GM10248 (cell line): ENCODE results near the gene PJA2.

Experiments used
- CTCF ChIA-PET: fragments of 300-600 bp; sonication (Branson Sonifier 250); formaldehyde crosslinking; extraction: SDS; loops from one replicate; lab custom pipeline; 2021; ENCODE audit warnings: antibody characterized with exemption; lab: Yijun Ruan, JAX
- POLR2A ChIA-PET: fragments of 350-650 bp; sonication (Branson Sonifier 250); formaldehyde crosslinking; extraction: SDS; loops from one replicate; lab custom pipeline; 2020; ENCODE audit warnings: antibody characterized with exemption; lab: Yijun Ruan, JAX
- DNase-seq: peaks from one replicate; pipeline ENCODE4 v3.0.0; 2012; ENCODE audit errors: extremely low spot score
- TF ChIP-seq, protein P1 (sequence below): IDR thresholded peaks from 2 replicates; pipeline ENCODE4 v1.5.1; 2012; ENCODE audit warnings: mild to moderate bottlenecking, low read depth; ENCODE audit errors: extremely low read depth, missing control alignments, control extremely low read depth

Gene PJA2

GRCh38 chr5:109319351-109319750 lies 90.4 kb downstream of the PJA2 start:
- ChIA-PET CTCF (no interaction called here), POLR2A (interaction anchor here (0.6 kb wide), 1 partner anchor 273 kb away, joined by 3 read pairs; no protein-coding TSS in a partner anchor)
- TF ChIP-seq, protein P1, sequence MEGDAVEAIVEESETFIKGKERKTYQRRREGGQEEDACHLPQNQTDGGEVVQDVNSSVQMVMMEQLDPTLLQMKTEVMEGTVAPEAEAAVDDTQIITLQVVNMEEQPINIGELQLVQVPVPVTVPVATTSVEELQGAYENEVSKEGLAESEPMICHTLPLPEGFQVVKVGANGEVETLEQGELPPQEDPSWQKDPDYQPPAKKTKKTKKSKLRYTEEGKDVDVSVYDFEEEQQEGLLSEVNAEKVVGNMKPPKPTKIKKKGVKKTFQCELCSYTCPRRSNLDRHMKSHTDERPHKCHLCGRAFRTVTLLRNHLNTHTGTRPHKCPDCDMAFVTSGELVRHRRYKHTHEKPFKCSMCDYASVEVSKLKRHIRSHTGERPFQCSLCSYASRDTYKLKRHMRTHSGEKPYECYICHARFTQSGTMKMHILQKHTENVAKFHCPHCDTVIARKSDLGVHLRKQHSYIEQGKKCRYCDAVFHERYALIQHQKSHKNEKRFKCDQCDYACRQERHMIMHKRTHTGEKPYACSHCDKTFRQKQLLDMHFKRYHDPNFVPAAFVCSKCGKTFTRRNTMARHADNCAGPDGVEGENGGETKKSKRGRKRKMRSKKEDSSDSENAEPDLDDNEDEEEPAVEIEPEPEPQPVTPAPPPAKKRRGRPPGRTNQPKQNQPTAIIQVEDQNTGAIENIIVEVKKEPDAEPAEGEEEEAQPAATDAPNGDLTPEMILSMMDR: no peak
- DNase-seq: no peak

DNA sequence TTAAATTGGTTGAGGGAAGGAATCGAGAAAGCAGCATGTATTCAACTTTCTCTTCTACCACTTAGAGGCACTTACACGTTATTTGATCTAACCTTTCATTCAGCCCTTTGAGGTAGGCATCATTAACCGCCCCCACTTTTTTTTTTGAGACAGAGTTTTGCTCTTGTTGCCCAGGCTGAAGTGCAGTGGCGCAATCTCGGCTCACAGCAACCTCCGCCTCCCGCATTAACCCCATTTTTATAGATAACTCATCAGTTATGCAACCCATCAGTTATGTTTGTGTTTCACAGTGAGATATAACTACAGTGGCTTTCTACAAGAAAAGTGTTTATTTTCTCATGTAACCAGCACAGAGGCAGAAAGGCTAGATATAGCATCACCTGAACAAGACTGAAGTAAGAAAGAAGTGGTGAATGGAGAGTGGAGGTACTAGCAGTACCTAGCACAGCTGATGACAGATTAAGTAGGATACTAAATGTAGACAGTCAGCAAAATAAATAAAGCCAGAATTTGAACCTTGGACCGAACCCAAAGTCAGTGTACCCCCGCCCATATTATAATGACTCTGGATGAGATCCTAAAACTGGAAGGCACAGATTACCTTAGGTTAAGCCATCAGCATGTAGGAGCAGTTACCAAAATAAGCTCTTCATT lies 91.2 kb downstream of the PJA2 start:
- TF ChIP-seq, protein P1: no peak
- ChIA-PET CTCF (no interaction called here), POLR2A (interaction anchor here (0.6 kb wide), 1 partner anchor 273 kb away, joined by 3 read pairs; no protein-coding TSS in a partner anchor)
- no peak for DNase-seq

- no peak for DNase-seq
- POLR2A ChIA-PET: no interaction called here
- CTCF ChIA-PET: no interaction called here
- TF ChIP-seq, protein P1: no peak
These were observed 93.1 kb downstream of the PJA2 start for GRCh38 chr5:109316634-109317033.

DNA sequence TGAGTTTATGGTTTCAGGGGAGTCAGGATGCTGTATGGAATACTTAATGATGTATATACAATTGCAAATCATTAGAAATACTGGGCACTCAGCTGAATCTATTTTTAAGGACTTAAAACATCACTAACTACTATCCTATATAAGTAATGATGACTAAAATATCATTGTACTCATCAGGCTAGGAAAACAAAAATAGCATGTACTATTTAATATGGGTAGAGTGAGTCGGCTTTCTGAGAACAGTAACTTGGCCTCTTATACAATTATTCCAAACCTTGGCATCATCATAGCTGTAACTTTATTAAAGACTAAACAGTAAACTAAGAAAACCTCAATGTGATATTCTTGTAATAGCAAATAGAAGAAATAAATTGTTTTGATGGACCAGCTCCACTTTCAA lies 94.5 kb downstream of the PJA2 start:
- POLR2A ChIA-PET: no interaction called here
- TF ChIP-seq, protein P1: no peak
- DNase-seq: no peak
- CTCF ChIA-PET: interaction anchor here (0.9 kb wide), 1 partner anchor 15 kb away, joined by 3 read pairs; no protein-coding TSS in a partner anchor

GRCh38 chr5:109313127-109313526 lies 96.6 kb downstream of the PJA2 start:
- ChIA-PET CTCF (no interaction called here), POLR2A (no interaction called here)
- TF ChIP-seq, protein P1: no peak
- DNase-seq: no peak

DNA sequence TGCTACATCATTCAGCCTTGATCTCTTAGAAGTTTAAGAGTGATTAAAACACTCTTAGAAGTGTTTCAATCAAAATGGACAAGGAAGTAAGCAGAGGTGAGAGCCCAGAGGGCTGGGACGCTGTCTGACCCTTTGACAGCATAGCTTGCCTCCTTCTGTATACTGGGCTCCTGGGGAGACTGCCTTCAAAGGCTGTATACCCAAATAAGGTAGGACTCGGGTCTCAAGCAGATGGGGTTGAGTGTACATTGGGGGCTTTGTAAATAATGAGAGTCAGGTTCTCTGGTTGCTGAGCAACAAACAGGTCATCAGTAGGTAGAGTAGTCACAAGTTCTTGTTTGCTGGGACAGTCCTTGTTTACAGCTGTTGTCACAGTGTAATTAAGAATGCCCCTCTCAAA lies 97.1 kb downstream of the PJA2 start:
- POLR2A ChIA-PET: no interaction called here
- CTCF ChIA-PET: no interaction called here
- no peak for DNase-seq
- TF ChIP-seq, protein P1: no peak
